DMS114 treated with DMSO at 0.1 percent for 48 hours (cell line): ENCODE results near the gene GDI1.

Experiments used
- DNase-seq: peaks from one replicate; lab custom pipeline; 2025; ENCODE audit not compliant: unreplicated experiment; lab: John Stamatoyannopoulos, UW

The GDI1 gene

DNA sequence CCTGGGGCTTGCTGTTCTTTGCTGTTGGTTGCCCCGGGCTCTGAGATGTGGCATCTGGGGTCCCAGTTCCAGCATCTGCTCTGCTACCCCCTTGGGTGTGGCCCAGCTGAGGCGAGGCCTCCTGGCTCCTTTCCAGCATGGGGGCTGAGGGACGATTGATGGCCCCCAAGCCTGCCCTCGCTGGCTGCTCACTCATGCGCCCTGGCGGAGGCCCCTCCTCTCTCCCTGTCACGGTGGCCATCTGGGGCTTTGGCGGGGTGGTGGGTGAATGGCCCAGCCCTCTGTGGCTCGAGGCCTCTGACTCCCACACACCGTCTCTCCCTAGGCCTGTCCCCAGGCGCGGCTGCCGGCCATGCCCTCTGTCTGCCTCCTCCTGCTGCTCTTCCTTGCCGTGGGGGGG is 22.9 kb downstream of the GDI1 start:
- no peak for DNase-seq

DNA sequence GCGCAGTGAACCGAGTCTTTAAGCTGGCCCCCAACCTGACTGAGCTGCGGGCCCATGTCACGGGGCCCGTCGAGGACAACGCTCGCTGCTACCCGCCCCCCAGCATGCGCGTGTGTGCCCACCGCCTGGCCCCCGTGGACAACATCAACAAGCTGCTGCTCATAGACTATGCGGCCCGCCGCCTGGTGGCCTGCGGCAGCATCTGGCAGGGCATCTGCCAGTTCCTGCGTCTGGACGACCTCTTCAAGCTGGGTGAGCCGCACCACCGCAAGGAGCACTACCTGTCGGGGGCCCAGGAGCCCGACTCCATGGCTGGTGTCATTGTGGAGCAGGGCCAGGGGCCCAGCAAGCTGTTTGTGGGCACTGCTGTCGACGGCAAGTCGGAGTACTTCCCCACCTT is 23.4 kb downstream of the GDI1 start:
- no peak for DNase-seq

DNA sequence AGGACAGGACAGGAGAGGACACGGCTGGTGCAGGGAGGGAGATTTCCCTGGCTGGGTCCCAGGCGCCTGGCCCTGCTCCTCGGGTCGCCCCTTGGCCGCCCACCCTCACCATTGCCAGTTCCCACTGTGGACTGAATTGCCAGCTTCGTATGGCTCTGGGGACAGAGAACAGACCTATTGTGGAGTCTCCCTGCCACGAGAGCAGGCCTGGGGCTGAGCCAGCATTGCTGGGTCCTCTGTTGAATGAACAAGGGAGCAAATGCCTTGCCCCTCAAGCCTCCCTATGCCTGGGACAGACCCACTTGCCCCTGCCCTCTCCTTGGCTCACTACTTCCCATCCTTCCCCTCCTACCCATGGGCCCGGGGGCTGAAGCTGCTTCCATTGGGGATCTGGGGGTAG is 25.4 kb downstream of the GDI1 start:
- DNase-seq: no peak

DNA sequence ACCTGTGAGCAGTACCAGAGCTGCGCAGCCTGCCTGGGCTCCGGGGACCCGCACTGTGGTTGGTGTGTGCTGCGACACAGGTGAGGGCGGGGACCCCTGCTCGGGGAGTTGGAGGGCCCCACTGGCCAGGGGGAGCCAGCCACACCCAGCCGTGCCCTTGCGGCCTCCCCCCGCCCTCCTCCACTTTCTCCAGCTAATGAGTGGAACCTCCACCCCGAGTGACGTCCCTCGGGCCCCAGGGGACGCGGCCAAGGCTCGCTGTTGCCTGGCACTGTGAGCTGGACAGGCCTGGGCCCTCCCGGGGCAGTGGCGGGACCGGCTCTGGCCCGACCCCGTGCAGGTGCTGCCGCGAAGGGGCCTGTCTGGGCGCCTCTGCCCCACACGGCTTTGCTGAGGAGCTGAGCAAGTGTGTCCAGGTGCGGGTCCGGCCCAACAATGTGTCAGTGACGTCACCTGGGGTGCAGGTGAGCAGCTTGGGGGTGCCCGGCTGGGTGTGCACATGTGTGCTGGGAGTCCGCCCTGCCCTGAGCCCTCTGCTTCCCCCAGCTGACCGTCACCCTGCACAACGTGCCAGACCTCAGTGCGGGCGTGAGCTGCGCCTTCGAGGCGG is 26.8 kb downstream of the GDI1 start:
- DNase-seq: no peak

DNA sequence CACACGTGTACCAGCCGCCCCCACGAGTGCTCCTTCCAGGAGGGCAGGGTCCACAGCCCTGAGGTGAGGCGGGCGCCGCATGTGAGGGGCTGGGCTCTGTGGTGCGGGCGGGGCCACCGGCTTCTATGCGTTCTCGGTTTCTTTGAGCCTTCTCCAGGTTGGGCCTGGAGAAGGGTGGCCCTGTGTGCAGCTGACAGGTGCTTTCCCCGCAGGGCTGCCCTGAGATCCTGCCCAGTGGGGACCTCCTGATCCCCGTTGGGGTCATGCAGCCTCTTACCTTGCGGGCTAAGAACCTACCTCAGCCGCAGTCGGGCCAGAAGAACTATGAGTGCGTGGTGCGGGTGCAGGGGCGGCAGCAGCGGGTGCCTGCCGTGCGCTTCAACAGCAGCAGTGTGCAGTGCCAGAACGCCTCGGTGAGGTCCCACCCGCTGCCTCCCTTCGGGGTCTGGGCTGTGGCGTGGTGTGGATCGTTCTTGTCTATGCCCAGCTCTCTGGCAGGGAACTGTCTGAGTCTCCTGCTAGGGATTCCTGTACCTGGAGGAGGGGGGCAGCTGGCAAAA is 27.9 kb downstream of the GDI1 start:
- DNase-seq: no peak

DNA sequence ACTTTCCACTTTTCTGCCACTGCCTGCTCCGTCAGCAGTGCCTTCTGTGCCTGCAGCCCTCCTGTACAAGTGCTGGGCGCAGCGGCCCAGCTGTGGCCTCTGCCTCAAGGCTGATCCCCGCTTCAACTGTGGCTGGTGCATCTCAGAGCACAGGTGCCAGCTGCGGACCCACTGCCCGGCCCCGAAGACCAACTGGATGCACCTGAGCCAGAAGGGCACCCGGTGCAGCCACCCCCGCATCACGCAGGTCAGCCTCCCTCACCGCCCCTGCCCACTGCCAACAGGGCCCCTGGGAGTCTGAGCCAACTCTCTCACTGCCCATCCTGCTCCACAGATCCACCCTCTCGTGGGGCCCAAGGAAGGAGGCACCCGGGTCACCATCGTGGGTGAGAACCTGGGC is 28.6 kb downstream of the GDI1 start:
- no peak for DNase-seq

DNA sequence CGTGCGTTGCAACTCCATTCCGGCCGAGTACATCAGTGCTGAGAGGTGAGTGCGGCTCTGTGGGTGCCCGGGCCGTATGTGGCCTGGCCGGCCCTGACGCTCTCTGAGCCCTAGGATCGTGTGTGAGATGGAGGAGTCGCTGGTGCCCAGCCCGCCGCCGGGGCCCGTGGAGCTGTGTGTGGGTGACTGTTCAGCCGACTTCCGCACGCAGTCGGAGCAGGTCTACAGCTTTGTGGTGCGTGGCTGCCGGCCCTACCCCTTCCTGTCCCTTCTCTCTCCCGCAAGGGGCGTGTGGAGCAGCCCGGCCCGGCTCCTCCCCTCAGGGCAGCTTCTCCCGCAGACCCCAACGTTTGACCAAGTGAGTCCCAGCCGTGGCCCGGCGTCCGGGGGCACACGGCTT is 29.1 kb downstream of the GDI1 start:
- DNase-seq: no peak

DNA sequence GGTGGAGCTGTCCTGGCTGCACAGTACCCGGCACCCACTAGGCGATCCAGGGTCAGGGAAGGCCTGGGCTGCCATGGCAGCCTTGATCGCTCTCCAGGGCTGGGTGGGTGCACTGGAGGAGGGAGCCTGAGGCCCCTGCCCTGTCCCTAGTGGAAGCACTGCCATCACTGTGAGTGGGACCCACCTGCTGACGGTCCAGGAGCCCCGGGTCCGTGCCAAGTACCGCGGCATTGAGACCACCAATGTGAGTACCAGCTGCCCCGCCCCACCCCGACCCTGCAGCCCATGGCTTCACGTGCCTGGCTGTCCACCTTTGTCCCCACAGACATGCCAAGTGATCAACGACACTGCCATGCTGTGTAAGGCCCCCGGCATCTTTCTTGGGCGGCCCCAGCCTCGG is 30.0 kb downstream of the GDI1 start:
- DNase-seq: no peak

DNA sequence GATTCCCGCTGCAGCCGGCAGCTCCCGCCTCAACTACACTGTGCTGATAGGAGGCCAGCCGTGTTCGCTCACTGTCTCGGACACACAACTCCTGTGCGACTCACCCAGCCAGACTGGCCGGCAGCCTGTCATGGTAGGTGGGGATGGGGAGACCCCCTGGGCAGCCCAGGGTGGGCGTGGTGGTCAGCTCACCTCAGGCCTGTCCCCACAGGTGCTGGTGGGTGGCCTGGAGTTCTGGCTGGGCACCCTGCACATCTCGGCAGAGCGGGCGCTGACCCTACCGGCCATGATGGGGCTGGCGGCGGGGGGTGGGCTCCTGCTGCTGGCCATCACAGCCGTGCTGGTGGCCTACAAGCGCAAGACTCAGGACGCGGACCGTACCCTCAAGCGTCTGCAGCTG is 30.6 kb downstream of the GDI1 start:
- DNase-seq: no peak

DNA sequence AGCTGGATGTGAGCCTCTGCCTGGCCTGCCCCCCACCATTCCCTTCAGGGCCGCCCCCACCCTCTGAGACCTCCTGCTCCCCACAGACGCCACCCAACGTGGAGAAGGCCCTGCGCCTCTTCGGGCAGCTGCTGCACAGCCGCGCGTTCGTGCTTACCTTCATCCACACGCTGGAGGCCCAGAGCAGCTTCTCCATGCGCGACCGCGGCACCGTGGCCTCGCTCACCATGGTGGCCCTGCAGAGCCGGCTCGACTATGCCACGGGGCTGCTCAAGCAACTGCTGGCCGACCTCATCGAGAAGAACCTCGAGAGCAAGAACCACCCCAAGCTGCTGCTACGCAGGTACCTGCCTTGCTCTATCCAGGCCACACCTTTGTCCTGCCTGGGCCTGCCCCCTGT is 31.3 kb downstream of the GDI1 start:
- no peak for DNase-seq

DNA sequence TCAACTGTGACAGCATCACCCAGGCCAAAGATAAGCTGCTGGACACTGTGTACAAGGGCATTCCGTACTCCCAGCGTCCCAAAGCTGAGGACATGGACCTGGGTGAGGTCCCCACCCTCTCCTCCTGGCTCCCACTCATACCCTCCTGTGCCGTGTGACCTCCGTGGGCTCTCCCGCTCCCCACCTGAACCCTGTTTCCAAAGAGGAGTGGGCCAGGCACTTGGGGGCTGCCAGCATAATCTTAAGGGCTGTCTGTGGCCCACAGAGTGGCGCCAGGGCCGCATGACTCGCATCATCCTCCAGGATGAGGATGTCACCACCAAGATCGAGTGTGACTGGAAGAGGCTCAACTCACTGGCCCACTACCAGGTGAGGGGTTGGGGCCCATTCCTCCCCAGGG is 32.2 kb downstream of the GDI1 start:
- no peak for DNase-seq

DNA sequence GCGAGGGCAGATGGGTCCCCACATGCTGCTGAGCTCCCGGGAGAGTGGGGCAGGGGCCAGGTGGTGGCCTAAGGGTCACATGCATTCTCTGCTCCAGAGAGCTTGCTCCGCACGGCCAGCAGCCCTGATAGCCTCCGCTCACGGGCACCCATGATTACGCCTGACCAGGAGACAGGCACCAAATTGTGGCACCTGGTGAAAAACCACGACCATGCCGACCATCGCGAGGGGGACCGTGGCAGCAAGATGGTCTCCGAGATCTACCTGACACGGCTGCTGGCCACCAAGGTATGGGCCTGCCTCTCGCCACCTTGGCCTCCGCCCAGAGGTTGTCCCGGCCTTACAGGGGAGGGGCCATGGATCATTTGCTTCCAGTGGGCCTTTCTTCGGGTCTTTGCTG is 32.9 kb downstream of the GDI1 start:
- no peak for DNase-seq

DNA sequence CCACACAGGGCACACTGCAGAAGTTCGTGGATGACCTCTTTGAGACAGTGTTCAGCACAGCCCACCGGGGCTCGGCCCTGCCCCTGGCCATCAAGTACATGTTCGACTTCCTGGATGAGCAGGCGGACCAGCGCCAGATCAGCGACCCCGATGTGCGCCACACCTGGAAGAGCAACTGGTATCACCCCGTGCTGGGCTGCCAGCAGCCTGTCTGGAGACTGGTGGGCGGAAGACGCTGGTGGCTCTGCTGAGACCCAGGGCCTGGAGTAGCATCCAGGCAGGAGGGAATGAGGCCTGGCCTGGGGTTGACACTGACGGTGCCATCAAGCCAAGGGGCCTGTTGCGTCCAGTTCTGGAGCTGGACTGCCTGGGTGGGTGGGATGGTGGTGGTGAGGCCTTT is 33.5 kb downstream of the GDI1 start:
- DNase-seq: no peak

DNA sequence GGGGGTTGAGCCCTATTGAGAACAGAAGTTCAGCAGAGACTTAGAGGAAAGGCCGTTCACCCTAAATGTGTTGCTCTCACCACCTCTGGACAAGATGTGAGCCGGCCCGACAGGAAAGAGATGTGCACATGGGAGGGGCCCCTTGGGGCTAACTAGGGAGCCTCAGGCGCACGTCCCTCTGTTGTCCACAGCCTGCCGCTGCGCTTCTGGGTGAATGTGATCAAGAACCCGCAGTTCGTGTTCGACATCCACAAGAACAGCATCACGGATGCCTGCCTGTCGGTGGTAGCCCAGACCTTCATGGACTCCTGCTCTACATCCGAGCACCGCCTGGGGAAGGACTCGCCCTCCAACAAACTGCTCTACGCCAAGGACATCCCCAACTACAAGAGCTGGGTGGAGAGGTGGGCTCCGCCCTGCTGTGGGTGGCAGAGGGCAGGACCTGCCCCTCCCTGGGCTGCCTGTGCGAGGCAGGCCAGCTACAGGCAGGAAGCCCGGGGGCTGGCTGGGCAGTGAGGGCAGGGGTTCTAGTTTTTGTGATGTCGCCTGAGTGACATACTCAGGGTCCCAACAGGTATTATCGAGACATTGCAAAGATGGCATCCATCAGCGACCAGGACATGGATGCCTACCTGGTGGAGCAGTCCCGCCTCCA is 34.1 kb downstream of the GDI1 start:
- no peak for DNase-seq

DNA sequence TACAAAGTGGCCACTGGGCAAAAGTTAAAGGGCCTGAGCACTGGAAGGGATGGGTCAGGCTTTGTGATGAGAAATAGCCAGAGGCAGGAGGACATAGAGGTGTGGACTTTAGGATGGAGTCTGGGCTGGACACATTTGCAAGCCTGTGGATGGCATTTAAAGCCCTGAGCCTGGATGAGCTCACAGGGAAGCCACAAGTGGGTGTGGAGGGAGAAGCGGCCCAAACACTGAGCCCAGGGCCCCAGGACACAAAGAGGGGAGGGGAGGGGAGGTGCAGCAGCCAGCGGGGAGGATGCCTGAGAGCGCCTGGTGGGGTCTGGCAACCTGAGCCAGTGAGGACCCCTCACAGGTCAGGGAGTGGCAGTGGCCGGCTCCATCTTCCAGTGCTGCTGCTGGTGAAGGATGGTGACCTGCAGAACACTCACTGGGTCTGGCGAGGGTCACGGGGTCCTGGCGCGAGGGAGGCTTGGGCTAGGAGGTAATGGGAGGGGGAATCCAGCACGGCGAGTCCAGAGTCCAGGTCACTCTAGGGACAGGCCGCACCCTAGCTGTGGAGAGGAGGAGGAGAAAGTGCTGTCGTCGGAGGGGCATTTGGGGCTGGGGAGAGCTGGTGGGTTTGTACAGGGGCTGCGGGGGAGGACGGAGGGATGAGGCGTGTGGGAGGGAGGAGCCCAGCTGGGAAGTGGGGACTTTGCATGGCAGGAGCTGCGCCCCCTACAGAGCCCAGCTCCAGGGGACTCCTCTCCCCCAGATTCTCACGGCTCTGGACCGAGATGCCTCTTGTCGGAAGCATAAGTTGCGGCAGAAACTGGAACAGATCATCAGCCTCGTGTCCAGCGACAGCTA is 35.1 kb downstream of the GDI1 start:
- DNase-seq: no peak

DNA sequence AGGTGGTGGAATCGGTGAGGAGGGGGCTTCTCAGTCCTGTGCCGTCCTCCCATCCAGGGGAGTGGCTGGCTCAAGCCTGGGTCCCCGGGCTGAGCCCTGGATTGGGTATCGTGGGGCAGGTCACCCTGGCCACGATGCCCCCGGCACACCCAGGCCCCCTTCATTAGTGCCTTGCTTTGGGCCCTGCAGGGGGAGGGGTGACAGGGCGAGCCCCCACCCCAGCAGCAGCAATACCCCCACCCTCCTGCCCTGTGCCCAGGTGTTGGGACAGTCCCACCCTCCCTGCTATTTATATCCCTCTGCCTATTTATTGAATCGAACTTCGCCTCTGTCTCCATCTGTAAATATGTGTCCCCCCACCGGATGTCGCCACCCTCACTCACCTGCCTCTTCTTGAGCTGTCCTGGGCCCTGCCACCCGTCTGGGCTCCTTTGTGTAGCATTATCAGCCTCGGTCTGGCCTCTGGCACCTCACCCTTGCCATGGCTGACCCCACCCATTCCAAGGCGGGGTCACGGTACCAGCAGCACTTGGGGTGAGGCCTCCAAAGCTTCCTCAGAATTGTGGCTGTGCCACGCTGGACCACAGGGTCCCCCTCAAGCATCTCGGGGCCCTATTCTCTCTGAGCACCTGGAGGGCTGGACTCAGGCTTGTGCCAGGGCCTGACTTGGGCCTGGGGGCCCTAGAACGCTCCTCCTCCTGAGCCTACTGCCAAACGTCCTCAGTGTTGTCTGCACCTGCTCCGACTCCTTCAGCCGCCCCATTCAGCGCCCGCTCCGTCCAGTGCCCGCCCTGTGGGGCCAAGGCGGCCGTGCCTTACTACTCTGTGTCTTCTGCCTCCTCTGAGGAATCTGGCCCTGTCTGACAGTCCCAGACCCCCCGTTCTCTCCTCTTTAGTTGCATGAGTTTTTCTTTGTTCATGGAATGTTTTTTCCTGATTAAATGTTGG is 36.0 kb downstream of the GDI1 start:
- DNase-seq: no peak

DNA sequence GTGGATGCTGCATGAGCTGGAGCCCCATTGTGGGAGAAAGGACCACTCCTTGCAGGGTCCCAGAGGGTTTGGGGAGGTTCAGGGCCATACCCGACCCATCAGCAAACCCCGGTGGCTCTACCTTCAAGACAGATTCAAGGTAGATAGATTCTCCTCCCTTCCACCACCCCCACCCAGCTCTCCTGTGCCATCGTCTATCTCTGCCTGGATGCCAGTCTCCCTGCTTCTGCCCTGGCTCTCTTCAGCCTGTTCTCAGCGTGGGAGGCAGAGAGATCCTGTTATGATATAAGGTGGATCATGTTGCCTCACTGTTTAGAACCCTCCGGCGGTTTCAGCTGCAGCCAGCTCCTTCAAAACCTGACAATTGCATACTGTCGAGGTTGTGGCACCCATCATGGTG is 36.7 kb downstream of the GDI1 start:
- DNase-seq: no peak

DNA sequence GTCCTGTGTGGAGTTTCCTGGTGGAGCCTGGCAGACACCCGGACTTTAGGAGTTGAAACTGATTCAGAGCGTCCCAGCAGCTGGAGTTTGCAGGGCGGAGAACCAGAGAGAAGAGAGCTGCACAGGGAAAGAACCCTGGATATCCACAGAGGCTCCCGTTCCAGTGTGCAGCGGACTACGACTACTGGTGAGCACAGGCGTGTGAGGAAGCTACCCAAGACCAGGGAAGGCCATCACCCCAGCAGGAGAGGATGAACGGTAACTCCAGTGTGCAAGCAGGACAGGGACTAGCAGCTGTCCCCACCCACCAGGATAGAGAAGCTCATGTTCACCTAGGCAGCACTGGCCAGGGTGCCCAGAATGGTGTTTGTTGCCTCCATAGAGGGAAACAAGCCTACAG is 39.9 kb downstream of the GDI1 start:
- DNase-seq: no peak

DNA sequence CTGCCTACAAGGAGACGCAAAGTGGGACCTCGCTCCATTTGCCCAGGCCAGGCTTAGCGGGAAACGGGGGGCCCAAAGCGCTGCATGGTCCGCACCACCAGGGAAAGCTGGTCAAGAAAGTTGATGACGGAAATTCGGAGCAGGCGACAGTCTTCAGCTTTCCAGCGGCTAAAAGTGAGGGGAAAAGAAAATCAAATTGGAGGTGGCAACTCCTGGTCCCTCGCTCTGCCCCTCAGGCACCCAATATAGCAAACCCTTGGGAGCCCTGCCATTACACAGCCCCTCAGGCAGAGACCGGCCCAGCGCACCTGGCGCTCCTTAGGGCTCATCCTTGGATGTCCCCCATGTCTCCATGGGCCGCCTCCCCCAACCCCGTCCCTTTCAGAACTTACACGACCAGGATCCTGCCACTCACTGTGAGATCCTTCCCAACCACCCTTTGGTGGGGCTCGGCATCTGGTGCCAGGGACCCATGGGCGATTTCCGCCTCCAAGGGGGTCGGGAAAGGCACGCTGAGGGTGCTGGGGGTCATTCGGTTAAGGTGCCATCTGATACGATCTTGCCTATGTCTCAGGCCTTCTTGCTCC is 41.0 kb downstream of the GDI1 start:
- no peak for DNase-seq

DNA sequence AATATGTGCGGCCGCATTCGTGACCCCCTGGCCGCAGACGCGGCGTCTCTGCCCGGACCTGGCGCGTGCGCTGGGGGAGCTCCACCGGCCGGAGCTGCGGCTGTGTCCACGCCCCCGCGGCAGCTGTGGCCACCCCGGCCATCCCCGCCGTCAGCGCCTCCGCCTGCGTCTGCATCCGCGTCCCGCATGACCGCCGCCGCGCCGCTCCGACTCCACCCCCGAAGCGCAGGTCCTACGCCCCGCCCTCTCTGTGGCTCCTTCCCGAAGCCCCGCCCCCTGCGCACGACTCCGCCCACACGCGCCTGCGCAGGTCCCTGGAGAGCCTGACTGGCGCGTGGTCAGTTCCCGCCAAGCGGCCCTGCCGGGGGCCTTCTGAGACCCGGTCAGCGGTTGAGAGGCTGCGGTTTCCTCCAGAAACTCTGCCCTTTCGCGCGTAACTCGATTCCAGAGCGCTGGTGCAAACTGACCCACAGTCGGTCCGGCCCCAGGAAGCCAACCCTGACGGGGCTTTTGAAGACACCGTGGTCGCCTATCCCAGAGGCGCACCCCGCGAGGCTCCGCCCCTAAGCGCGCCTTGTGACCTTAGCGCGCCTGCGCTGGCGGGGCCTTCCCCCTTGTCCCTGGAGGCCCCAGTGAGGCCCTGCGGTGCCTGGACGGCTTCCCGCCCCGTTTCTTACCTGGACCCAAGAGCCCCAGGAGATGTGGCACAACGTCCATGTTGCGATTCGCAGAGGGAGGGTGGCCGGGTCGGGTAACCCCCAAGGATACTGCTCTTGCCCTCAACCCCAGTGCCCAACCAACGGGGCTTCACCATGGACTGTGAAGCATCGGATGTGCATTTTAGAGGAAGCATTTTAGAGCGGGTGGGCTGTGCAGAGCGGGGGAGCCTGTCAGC is 42.0 kb downstream of the GDI1 start, which contains the start of gene LAGE3:
Gene LAGE3 (minus strand): TSS at position 554 of the 895 bp plus-strand sequence. CDS start 366 bp downstream, at position 188.
- DNase-seq: peak; percentile 51
